ENCODE measurements around the gene RNU7-1. TPM values are rescaled to one million over a fixed set of nuclear protein-coding genes. Genes with fewer than 3 reads are reported as not detected.

RNU7-1 gene
- total RNA-seq, 1 donor from 2014 or later: not detected

DNA sequence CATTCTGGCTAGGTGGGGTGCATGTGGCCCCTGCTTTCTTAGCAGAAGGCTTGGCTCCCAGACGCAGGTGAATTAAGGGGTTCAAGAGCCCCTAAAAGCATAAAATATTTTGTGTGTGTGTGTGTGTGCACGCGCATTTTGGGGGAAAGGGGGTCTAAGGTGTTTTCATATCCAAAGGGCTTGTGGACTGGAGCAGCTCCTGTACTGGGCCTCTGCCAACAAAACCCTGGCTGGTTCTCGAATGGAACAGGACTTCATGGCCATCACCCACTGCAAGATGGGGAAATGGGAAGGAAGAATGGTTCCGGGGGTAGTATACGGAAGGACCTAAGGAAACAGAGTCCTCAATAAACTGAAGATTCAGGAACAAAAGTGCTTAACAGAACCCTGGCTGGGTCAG is 19.8 kb upstream of the RNU7-1 start:
- H3K27ac Mint-ChIP-seq: no peak overlapping the region

DNA sequence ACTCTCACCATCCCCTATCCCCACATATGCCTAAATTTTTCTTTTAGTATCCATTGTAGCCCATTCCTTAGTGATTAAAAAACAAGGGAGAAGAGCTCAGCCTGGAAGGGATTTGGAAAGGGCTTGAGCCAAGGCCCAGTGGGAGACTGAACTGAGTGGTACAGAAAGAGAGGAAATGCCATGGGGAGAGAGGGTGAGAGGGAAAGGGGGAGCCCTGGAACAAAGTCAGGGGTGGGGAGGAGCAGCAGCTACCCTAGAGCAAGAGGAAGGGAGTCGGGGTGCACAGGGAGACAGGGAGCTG is 18.4 kb upstream of the RNU7-1 start:
- Mint-ChIP-seq H3K4me1 (ENCODE audit: low read depth) (peaks cover 40% of the 10 kb centered on the region), H3K9me3 (no peaks in the 10 kb centered on the region), H3K27ac (peak overlapping the region; percentile 48), H3K27me3 (ENCODE audit: insufficient read depth) (peaks cover 3% of the 10 kb centered on the region), H3K4me3 (peak overlapping the region; percentile 68), H3K36me3 (ENCODE audit: low read depth) (peaks cover 23% of the 10 kb centered on the region)
- DNase-seq (ENCODE audit: low spot score): no peak
- intact Hi-C loops (cut with micrococcal nuclease): loop anchor here (2.0 kb wide), 1 partner anchor 184 kb away; the partner anchor contains the start of gene C1RL

More for the DNA sequence above, 19.8 kb upstream of the RNU7-1 start:
- H3K4me1 Mint-ChIP-seq (ENCODE audit: low read depth): peaks cover 40% of the 10 kb centered on the region
- H3K36me3 Mint-ChIP-seq (ENCODE audit: low read depth): peaks cover 32% of the 10 kb centered on the region
- H3K9me3 Mint-ChIP-seq: no peaks in the 10 kb centered on the region
- DNase-seq (ENCODE audit: low spot score): no peak
- peak overlapping the region; percentile 68 for H3K4me3 Mint-ChIP-seq
- H3K27me3 Mint-ChIP-seq (ENCODE audit: insufficient read depth): peaks cover 3% of the 10 kb centered on the region
- intact Hi-C loops (cut with micrococcal nuclease): loop anchor here (1.0 to 2.0 kb wide), 8 partner anchors 9 to 189 kb away; partner anchors contain the start of genes C1R, C1RL and LPCAT3

DNA sequence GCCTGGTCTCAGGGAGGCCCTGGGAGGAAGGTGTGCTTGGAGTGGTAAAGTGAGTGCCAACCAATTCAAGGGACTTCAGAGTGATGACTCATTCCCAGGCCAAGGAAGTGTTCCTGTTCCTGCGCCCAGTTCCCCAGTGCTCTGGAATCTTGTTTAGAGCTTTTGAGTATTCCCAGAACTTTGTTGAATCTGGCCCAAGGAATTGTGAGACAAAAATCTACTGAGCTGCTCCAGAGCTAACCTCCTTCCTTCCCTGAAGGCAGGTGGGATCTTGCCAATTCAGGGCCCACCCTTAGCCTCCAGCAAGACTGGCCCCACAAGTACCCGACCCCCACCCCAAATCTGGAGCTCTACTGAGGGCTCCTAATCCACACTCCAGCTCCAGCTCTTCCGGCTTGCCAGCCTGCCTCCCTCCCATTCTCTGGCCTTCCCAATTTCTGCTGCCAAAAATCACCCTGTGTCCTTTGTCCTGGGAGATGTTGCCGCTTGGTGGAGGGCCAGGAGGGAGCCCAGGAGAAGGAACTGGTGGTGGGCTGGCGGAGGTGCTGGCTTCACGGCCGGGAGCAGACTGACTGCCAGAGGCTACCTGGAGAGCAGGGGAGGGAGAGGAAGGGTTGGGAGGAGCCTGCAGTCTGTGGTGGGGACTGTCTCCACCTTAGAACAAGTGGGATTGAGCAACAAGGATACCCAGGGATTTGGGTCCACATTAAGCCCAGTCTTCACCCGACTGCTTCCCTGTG is 17.9 kb upstream of the RNU7-1 start:
- no peak for DNase-seq (ENCODE audit: low spot score)
- intact Hi-C loops (cut with micrococcal nuclease): loop anchor here (2.0 kb wide), 1 partner anchor 183 kb away; the partner anchor contains the start of gene C1RL
- Mint-ChIP-seq H3K4me1 (ENCODE audit: low read depth) (peaks cover 44% of the 10 kb centered on the region), H3K9me3 (no peaks in the 10 kb centered on the region), H3K27me3 (ENCODE audit: insufficient read depth) (peaks cover 3% of the 10 kb centered on the region), H3K27ac (peak overlapping the region; percentile 94), H3K36me3 (ENCODE audit: low read depth) (peaks cover 24% of the 10 kb centered on the region), H3K4me3 (peak overlapping the region; percentile 91)

DNA sequence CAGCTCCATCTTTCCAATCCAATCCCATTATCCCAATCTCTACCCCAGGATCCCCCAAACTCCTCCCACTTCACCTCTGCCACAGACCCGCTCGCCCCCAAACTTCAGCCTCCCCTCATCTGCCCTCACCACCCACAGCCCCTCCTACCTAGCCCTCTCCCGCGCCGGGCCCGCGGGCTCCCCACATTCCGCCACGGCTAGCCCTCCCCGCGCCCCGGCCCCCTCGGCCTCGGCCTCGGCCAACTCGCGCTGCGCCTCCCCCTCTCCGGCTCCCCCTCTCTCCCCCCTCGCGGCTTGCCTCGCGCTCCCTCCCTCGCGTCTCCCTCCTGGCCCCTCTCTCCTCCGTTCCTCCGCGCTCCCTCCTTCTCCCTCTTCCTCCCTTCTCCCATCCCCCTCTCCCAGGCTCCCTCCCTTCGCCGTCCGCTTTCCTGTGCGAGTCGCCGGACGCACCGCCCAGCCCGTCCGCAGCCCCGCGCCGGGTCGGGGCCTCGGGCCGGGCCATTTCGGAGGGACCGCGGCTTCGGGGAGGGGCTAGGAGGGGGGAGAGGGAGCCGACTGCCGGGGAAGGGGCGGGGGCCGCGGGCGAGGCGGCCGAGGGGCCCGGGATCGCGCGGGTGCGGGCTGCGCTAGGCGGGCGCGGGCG is 16.1 kb upstream of the RNU7-1 start, which contains the start of gene ATN1:
Gene ATN1 (plus strand): TSS at position 581 of the 643 bp plus-strand sequence. CDS start 6,043 bp downstream, outside the sequence.
- Mint-ChIP-seq H3K9me3 (no peaks in the 10 kb centered on the region), H3K36me3 (ENCODE audit: low read depth) (peaks cover 15% of the 10 kb centered on the region), H3K27ac (peak within 1 kb of the TSS; percentile 94), H3K4me1 (ENCODE audit: low read depth) (peaks cover 56% of the 10 kb centered on the region), H3K27me3 (ENCODE audit: insufficient read depth) (peaks cover 3% of the 10 kb centered on the region), H3K4me3 (peak within 1 kb of the TSS; percentile 93)
- intact Hi-C loops (cut with micrococcal nuclease): no loop called here
- peak; percentile 36 for DNase-seq (ENCODE audit: low spot score)

DNA sequence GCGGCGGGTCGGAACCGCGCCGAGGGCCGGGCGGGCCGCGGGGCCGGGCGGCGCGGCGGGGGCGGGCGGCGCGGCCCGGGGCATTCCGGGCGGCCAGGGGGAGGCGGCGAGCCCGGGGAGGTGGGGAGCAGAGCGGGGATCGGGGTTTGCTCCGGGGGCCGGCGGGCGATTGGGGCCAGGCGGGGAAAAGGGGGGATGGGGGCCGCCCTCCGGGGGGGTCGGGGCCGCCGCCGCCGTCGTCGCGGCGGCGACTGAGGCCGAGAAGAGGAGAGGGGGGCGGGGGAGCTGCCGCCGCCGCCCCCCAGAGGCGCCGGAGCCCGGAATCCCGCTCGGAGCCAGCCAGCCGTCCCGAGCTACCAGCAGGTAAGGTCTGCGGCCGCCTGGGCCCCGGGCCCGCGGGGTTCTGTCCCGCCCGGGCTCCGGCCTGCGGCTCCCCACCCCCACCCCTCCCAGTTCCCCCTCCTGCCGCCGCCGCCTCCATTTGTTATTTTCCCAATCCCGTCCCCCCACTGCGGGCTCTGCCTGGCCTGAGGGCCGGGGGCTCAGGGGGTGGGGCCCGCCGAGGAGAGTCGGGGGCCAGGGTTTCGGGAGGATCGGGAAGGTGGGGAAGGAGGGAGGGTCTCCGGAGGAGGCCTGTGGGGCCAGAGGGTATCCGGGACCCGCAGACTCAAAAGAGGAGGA is 15.5 kb upstream of the RNU7-1 start:
- peaks cover 10% of the 10 kb centered on the region for H3K36me3 Mint-ChIP-seq (ENCODE audit: low read depth)
- H3K9me3 Mint-ChIP-seq: no peaks in the 10 kb centered on the region
- no peak for DNase-seq (ENCODE audit: low spot score)
- peaks cover 3% of the 10 kb centered on the region for H3K27me3 Mint-ChIP-seq (ENCODE audit: insufficient read depth)
- H3K27ac Mint-ChIP-seq: peak overlapping the region; percentile 77
- intact Hi-C loops (cut with micrococcal nuclease): no loop called here
- H3K4me1 Mint-ChIP-seq (ENCODE audit: low read depth): peaks cover 62% of the 10 kb centered on the region
- H3K4me3 Mint-ChIP-seq: peak overlapping the region; percentile 93

DNA sequence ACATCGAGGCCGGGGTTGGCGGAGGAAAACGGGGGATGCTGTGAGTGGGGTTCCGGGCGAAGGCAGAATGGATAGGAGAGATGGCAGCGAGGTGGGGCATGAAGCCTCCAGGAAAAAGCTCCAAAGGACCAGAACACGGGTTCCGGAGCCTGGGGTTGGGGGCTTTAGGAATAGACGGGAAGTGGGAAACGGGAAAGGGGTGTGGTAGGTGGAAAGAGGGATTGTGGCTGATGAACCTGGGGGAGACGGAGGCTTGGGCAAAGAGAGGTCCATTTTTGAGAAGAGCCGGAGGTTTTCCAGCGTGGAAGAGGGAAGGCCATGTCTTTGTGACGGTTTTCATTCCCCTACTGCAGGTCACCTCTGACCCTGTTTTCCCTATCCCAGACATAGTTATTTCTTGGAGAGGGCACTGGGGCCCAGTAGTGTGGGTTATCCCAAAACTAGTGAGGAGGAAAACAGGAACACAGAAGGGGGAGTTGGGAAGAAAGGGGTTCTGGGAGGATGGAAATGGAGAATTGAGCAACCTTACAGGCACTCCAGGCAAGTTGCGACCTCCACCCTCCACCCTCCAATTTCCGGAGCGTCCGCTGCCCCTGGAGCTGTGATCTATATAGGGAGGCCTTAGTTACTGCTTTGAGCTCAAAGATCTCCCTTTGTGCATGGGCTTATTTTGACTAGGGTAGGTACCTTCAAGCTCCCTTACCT is 14.8 kb upstream of the RNU7-1 start:
- intact Hi-C loops (cut with micrococcal nuclease): no loop called here
- H3K9me3 Mint-ChIP-seq: no peaks in the 10 kb centered on the region
- peak overlapping the region; percentile 84 for H3K27ac Mint-ChIP-seq
- H3K36me3 Mint-ChIP-seq (ENCODE audit: low read depth): peaks cover 14% of the 10 kb centered on the region
- DNase-seq (ENCODE audit: low spot score): no peak
- peaks cover 64% of the 10 kb centered on the region for H3K4me1 Mint-ChIP-seq (ENCODE audit: low read depth)
- H3K4me3 Mint-ChIP-seq: peak overlapping the region; percentile 93
- peaks cover 3% of the 10 kb centered on the region for H3K27me3 Mint-ChIP-seq (ENCODE audit: insufficient read depth)

DNA sequence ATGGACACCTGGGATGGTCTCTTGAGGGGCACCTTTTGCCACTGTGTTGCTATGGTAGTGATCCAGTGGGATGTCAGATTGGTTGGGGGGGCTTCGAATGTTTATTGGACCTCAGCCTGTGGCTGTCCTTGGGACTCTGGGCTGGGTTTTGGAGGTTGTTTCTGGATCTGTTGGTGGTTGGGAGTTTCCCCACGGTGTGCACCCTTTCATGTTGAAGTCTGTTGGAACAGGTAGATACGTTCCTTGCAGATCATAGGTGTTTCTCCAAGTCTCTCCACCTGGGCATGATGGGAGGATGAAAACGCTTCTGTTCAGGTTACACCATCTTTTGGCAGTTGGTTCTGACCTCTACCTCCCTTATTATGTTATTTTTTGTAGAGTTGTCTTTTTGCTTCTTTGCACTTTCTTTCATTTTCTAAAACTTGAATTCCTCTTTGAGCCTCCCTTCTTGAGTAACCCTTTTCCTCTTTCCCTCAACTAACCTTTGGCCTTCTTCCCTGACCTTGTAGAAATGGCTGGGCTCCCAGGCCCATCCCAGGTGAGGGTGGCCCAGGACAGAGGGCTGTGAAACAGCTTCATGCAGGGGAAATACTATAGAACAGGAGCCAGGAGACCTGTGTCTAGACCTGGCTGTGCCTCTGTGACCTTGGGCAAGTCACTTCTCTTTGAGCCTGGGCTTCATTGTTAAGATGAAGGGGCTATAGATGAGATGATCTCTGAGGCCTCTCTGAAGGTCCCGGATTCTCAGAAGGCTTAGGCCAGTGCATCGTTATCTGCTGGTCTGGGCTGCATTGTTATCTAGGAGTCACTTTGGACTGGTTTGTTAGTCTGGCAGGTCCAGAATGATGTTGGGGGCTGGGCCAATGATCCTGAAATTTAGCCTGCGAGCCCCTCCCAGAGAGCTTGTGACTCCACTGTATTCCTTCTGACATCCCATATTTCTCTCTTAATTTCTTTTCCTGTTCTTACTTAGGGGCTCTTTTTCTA is 13.9 kb upstream of the RNU7-1 start:
- intact Hi-C loops (cut with micrococcal nuclease): no loop called here
- Mint-ChIP-seq H3K27ac (peak overlapping the region; percentile 84), H3K27me3 (ENCODE audit: insufficient read depth) (peaks cover 3% of the 10 kb centered on the region), H3K4me3 (peak overlapping the region; percentile 93), H3K4me1 (ENCODE audit: low read depth) (peaks cover 63% of the 10 kb centered on the region), H3K36me3 (ENCODE audit: low read depth) (peaks cover 18% of the 10 kb centered on the region), H3K9me3 (no peaks in the 10 kb centered on the region)
- DNase-seq (ENCODE audit: low spot score): no peak

DNA sequence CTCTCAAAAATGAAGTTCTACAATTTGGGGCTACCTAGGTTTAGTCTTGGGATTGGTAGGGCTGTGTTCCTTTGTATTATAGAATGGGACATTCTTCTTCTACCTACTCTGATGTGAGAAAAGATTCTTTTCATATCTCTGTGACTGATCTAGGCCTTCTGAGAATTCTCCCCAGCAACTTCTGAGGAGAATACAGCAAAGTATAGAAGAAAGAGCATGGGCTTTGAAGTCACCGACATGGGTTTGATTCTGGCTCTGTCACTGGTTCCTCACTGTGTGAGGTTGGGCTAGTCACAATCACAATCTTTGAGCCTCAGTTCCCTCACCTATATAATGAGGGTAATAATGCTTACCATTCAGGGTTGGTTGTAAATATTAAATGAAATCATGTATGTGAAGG is 10.8 kb upstream of the RNU7-1 start:
- peak overlapping the region; percentile 65 for H3K27ac Mint-ChIP-seq
- no peaks in the 10 kb centered on the region for H3K27me3 Mint-ChIP-seq (ENCODE audit: insufficient read depth)
- intact Hi-C loops (cut with micrococcal nuclease): loop anchor here (2.0 kb wide), 1 partner anchor 18 kb away; the partner anchor contains the start of gene ENO2
- no peaks in the 10 kb centered on the region for H3K9me3 Mint-ChIP-seq
- H3K4me1 Mint-ChIP-seq (ENCODE audit: low read depth): peaks cover 74% of the 10 kb centered on the region
- H3K36me3 Mint-ChIP-seq (ENCODE audit: low read depth): peaks cover 35% of the 10 kb centered on the region
- DNase-seq (ENCODE audit: low spot score): no peak
- H3K4me3 Mint-ChIP-seq: peak overlapping the region; percentile 27

DNA sequence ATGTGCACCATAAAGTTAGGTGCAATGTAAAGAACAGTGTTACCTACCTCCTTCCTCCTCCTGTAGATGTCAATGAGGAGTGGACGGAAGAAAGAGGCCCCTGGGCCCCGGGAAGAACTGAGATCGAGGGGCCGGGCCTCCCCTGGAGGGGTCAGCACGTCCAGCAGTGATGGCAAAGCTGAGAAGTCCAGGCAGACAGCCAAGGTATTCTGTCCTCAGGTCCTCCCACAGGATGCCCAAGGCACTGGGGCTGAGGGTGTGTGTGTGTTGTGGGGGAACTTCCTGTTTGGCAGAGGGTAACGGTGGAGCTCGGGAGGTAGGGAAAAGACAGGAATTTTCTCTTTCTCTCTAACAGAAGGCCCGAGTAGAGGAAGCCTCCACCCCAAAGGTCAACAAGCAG is 9.5 kb upstream of the RNU7-1 start:
- DNase-seq (ENCODE audit: low spot score): no peak
- Mint-ChIP-seq H3K27ac (peak overlapping the region; percentile 98), H3K27me3 (ENCODE audit: insufficient read depth) (no peaks in the 10 kb centered on the region), H3K4me3 (peak overlapping the region; percentile 25), H3K4me1 (ENCODE audit: low read depth) (peaks cover 76% of the 10 kb centered on the region), H3K36me3 (ENCODE audit: low read depth) (peaks cover 34% of the 10 kb centered on the region), H3K9me3 (no peaks in the 10 kb centered on the region)
- intact Hi-C loops (cut with micrococcal nuclease): no loop called here

DNA sequence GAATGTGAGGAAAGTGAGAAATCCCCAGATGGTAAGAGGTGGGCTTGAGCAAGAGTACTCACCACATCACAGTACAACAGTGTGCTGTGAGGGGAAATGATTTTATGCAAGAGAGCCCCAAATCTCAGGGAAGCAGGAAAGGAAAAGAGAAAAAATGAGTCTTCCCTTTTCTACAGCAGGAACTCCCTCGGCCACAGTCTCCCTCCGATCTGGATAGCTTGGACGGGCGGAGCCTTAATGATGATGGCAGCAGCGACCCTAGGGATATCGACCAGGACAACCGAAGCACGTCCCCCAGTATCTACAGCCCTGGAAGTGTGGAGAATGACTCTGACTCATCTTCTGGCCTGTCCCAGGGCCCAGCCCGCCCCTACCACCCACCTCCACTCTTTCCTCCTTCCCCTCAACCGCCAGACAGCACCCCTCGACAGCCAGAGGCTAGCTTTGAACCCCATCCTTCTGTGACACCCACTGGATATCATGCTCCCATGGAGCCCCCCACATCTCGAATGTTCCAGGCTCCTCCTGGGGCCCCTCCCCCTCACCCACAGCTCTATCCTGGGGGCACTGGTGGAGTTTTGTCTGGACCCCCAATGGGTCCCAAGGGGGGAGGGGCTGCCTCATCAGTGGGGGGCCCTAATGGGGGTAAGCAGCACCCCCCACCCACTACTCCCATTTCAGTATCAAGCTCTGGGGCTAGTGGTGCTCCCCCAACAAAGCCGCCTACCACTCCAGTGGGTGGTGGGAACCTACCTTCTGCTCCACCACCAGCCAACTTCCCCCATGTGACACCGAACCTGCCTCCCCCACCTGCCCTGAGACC is 8.0 kb upstream of the RNU7-1 start:
- Mint-ChIP-seq H3K4me1 (ENCODE audit: low read depth) (peaks cover 66% of the 10 kb centered on the region), H3K4me3 (peak overlapping the region; percentile 88), H3K27me3 (ENCODE audit: insufficient read depth) (no peaks in the 10 kb centered on the region), H3K9me3 (no peaks in the 10 kb centered on the region), H3K27ac (peak overlapping the region; percentile 98), H3K36me3 (ENCODE audit: low read depth) (peaks cover 41% of the 10 kb centered on the region)
- DNase-seq (ENCODE audit: low spot score): no peak
- intact Hi-C loops (cut with micrococcal nuclease): no loop called here

DNA sequence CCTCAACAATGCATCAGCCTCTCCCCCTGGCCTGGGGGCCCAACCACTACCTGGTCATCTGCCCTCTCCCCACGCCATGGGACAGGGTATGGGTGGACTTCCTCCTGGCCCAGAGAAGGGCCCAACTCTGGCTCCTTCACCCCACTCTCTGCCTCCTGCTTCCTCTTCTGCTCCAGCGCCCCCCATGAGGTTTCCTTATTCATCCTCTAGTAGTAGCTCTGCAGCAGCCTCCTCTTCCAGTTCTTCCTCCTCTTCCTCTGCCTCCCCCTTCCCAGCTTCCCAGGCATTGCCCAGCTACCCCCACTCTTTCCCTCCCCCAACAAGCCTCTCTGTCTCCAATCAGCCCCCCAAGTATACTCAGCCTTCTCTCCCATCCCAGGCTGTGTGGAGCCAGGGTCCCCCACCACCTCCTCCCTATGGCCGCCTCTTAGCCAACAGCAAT is 7.4 kb upstream of the RNU7-1 start:
- Mint-ChIP-seq H3K9me3 (no peaks in the 10 kb centered on the region), H3K27me3 (ENCODE audit: insufficient read depth) (no peaks in the 10 kb centered on the region), H3K27ac (peak overlapping the region; percentile 98), H3K36me3 (ENCODE audit: low read depth) (peaks cover 43% of the 10 kb centered on the region), H3K4me1 (ENCODE audit: low read depth) (peaks cover 60% of the 10 kb centered on the region), H3K4me3 (peak overlapping the region; percentile 88)
- no peak for DNase-seq (ENCODE audit: low spot score)
- intact Hi-C loops (cut with micrococcal nuclease): no loop called here

All from activated T-helper 1 cell treated with anti-CD3 and anti-CD28 coated beads, Interleukin-12 subunit alpha, Interleukin-12 subunit beta, Interleukin-2, Interleukin-4 antibody, amounts not matched to agents 30 ng/mL and 10 ng/mL and 1 ng/mL, durations not matched to agents 14 hours and 24 hours and 36 hours (primary cell).